Nasal cavity respiratory epithelium epithelial cell of viscerocranial mucosa (primary cell): ENCODE data around the gene DDX5. TPM values are rescaled to one million over a fixed set of nuclear protein-coding genes. Genes with fewer than 3 reads are reported as not detected.

ENCODE experiments used
- total RNA-seq: library from RNA; depleted of rRNA; stranded (reverse); fragments of >200 nt; gene quantifications from 2 replicates; pipeline ENCODE4 v1.2.3, GENCODE V29; 2014

Gene DDX5
- total RNA-seq: 321 and 704 TPM in 2 replicates

GRCh38 chr17:64506201-64506575 is at the start of gene DDX5:
Gene DDX5, minus strand, starts transcription at chr17:64506289. Its CDS starts 170 bp downstream, at chr17:64506119.

GRCh38 chr17:64506576-64507412 is 705 bp upstream of the DDX5 start, which contains the start of gene CEP95:
Gene CEP95, plus strand, starts transcription at chr17:64506977. Its CDS starts 121 bp downstream, at chr17:64507098.

GRCh38 chr17:64496786-64497564 is 9.1 kb downstream of the DDX5 start, which contains the start of gene POLG2:
Gene POLG2, minus strand, starts transcription at chr17:64497054. Its CDS starts 86 bp downstream, at chr17:64496968.

GRCh38 chr17:64448665-64449512 is 57.2 kb downstream of the DDX5 start, which contains the start of gene MILR1:
Gene MILR1, plus strand, starts transcription at chr17:64449115. Its CDS starts 54 bp downstream, at chr17:64449169.

Other genes starting within 250 kb of the DDX5 start
- 28.4 and 50.0 TPM in 2 replicates for gene TEX2, start 243.0 kb downstream of the DDX5 start, total RNA-seq
- under 0.01 and 0.28 TPM in 2 replicates for gene PECAM1, start 115.4 kb downstream of the DDX5 start, total RNA-seq
- gene MILR1, start 57.2 kb downstream of the DDX5 start, total RNA-seq: 0.14 and 0.68 TPM in 2 replicates
- 10.1 and 12.3 TPM in 2 replicates for gene POLG2, start 9.2 kb downstream of the DDX5 start, total RNA-seq
- gene CEP95, start 688 bp upstream of the DDX5 start, total RNA-seq: 31.8 and 35.2 TPM in 2 replicates
- 67.0 and 76.9 TPM in 2 replicates for gene SMURF2, start 156.0 kb upstream of the DDX5 start, total RNA-seq